ENCODE measurements around the gene GALC.

GALC gene

GRCh38 chr14:88009486-88009885, 16.5 kb upstream of the GALC start:
- H3K4me3 ChIP-seq (ENCODE audit: low read depth, low read length) = no peak overlapping the region
- TF ChIP-seq, protein P1, sequence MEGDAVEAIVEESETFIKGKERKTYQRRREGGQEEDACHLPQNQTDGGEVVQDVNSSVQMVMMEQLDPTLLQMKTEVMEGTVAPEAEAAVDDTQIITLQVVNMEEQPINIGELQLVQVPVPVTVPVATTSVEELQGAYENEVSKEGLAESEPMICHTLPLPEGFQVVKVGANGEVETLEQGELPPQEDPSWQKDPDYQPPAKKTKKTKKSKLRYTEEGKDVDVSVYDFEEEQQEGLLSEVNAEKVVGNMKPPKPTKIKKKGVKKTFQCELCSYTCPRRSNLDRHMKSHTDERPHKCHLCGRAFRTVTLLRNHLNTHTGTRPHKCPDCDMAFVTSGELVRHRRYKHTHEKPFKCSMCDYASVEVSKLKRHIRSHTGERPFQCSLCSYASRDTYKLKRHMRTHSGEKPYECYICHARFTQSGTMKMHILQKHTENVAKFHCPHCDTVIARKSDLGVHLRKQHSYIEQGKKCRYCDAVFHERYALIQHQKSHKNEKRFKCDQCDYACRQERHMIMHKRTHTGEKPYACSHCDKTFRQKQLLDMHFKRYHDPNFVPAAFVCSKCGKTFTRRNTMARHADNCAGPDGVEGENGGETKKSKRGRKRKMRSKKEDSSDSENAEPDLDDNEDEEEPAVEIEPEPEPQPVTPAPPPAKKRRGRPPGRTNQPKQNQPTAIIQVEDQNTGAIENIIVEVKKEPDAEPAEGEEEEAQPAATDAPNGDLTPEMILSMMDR (IDR thresholded peaks at IDR 0.05; ENCODE audit: low read depth, low read length, missing control alignments) = no peak
- in situ Hi-C loops (cut with HindIII; ENCODE audit: low sequenced_read_pairs) = no loop called here

GRCh38 chr14:88008039-88008742, 15.2 kb upstream of the GALC start:
- in situ Hi-C loops (cut with HindIII; ENCODE audit: low sequenced_read_pairs) = no loop called here
- TF ChIP-seq, protein P1 (IDR thresholded peaks at IDR 0.05; ENCODE audit: low read depth, low read length, missing control alignments) = no peak
- DNase-seq (ENCODE audit: low read depth) = no peak
- no peak overlapping the region for H3K4me3 ChIP-seq (ENCODE audit: low read depth, low read length)

More at GRCh38 chr14:88009486-88009885, 16.5 kb upstream of the GALC start:
- DNase-seq (ENCODE audit: low read depth) = no peak

DNA sequence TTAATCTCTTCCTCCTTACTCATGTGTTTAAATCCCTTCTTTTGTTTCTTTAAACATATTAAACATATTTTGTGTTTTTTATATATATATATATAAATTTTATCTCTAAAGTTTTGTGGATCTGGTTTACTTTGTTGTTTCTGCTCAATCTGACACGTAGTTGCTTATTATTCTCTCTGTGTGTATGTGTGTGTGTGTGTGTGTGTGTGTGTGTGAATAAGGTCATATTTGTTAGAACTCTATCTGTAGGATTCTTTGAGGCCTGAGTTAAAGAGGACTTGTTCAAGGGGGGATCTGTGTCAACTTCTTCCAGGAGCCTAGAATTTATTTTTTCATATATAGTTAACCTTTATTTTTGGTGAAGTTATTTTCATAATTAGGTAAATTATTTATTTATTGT, 14.6 kb upstream of the GALC start:
- no peak overlapping the region for H3K4me3 ChIP-seq (ENCODE audit: low read depth, low read length)
- no peak for DNase-seq (ENCODE audit: low read depth)

GRCh38 chr14:88005978-88006851, 13.2 kb upstream of the GALC start:
- H3K4me3 ChIP-seq (ENCODE audit: low read depth, low read length) = no peak overlapping the region
- DNase-seq (ENCODE audit: low read depth) = no peak
- in situ Hi-C loops (cut with HindIII; ENCODE audit: low sequenced_read_pairs) = no loop called here
- TF ChIP-seq, protein P1 (IDR thresholded peaks at IDR 0.05; ENCODE audit: low read depth, low read length, missing control alignments) = no peak

More for the DNA sequence above, 14.6 kb upstream of the GALC start:
- in situ Hi-C loops (cut with HindIII; ENCODE audit: low sequenced_read_pairs) = no loop called here
- TF ChIP-seq, protein P1 (IDR thresholded peaks at IDR 0.05; ENCODE audit: low read depth, low read length, missing control alignments) = no peak

DNA sequence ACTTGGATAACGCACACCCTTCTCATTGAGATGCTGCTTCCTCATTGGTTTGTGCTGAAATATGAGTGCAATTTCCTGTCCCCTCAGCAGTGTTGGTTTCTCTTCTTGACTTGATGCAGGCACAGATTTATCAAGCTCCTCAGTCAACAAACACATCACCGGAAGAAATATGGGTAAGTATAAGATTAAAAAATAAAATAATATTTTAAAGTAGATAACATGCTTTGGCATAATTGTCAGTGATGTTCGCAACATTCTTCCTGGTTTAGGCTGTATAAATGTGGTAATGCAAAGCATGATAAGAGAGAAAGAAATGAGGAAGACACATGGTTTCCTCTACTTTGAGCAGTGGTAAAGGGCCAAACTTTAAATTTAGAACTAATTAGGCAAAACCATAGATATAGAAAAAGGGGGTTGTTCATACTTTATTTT, 12.1 kb upstream of the GALC start, which contains the start of gene GPR65:
GPR65 (plus strand) TSS at position 86 of the 432 bp plus-strand sequence. CDS start 5,713 bp downstream, outside the sequence.
- H3K4me3 ChIP-seq (ENCODE audit: low read depth, low read length) = no peak within 1 kb of the TSS
- DNase-seq (ENCODE audit: low read depth) = no peak

GRCh38 chr14:88004506-88005036, 11.6 kb upstream of the GALC start:
- H3K4me3 ChIP-seq (ENCODE audit: low read depth, low read length) = no peak overlapping the region
- in situ Hi-C loops (cut with HindIII; ENCODE audit: low sequenced_read_pairs) = no loop called here
- no peak for DNase-seq (ENCODE audit: low read depth)
- TF ChIP-seq, protein P1 (IDR thresholded peaks at IDR 0.05; ENCODE audit: low read depth, low read length, missing control alignments) = no peak

More for the DNA sequence above, 12.1 kb upstream of the GALC start, which contains the start of gene GPR65:
- TF ChIP-seq, protein P1 (IDR thresholded peaks at IDR 0.05; ENCODE audit: low read depth, low read length, missing control alignments) = no peak
- in situ Hi-C loops (cut with HindIII; ENCODE audit: low sequenced_read_pairs) = no loop called here

All from astrocyte of the cerebellum (primary cell).